HL-60 (cell line): ENCODE results near the gene RAB3A.

ENCODE experiments used
- DNase-seq, 2 experiments: peaks; one replicate each; pipeline ENCODE4 v3.0.0-alpha.2; 2010 to 2020; ENCODE audit warnings: low read depth in 1 of 2, low spot score in 1 of 2
- H3K27ac ChIP-seq: fragments of 250-450 bp; sonication (Bioruptor Pico); replicated peaks from 2 replicates; pipeline ENCODE4 v1.5.1; 2020; ENCODE audit warnings: mild to moderate bottlenecking, moderate library complexity
- H3K27me3 ChIP-seq: fragments of 250-450 bp; sonication (Bioruptor Pico); 2 replicates; pipeline ENCODE4 v1.5.1; 2021; ENCODE audit warnings: mild to moderate bottlenecking, moderate library complexity; ENCODE audit not compliant: insufficient read depth, poor library complexity, severe bottlenecking
- H3K4me3 ChIP-seq: replicated peaks from 2 replicates; pipeline ENCODE4 v1.5.1; 2011; ENCODE audit warnings: mild to moderate bottlenecking, control low read depth, low read length; ENCODE audit not compliant: insufficient read depth
- CTCF ChIP-seq: IDR thresholded peaks from one replicate; pipeline ENCODE4 v1.5.1; 2011; ENCODE audit warnings: low read length, control low read depth, inconsistent platforms; ENCODE audit not compliant: insufficient read depth
- GABPA ChIP-seq: IDR thresholded peaks from 2 replicates; pipeline ENCODE4 v1.6.1; 2012; ENCODE audit warnings: low read depth
- POLR2AphosphoS5 ChIP-seq: IDR thresholded peaks from 2 replicates; pipeline ENCODE4 v1.6.1; 2012; ENCODE audit warnings: low read depth
- REST ChIP-seq: IDR thresholded peaks from 2 replicates; pipeline ENCODE4 v1.6.1; 2012; ENCODE audit warnings: low read depth; ENCODE audit not compliant: insufficient replicate concordance
- SPI1 ChIP-seq: IDR thresholded peaks from 2 replicates; pipeline ENCODE4 v1.6.1; 2012; ENCODE audit warnings: low read depth, mild to moderate bottlenecking, borderline replicate concordance

The RAB3A gene

GRCh38 chr19:18224525-18225354 lies 20.9 kb upstream of the RAB3A start:
- H3K4me3 ChIP-seq, result peak overlapping the region; percentile 70
- H3K27ac ChIP-seq, result no peak overlapping the region
- DNase-seq, result peak; percentile 93 to 94
- no peak for TF ChIP-seq GABPA
- TF ChIP-seq POLR2AphosphoS5, result no peak
- TF ChIP-seq REST, result no peak
- no peak for TF ChIP-seq SPI1
- no peak for TF ChIP-seq CTCF
- H3K27me3 ChIP-seq, result peaks cover 40% of the 10 kb centered on the region

GRCh38 chr19:18223860-18224524 lies 20.1 kb upstream of the RAB3A start:
- Histone ChIP-seq H3K27ac (no peak overlapping the region), H3K27me3 (peaks cover 41% of the 10 kb centered on the region), H3K4me3 (peak overlapping the region; percentile 70)
- TF ChIP-seq SPI1 (no peak), REST (no peak), GABPA (no peak), POLR2AphosphoS5 (no peak), CTCF (no peak)
- no peak for DNase-seq

- no peak for DNase-seq
- Histone ChIP-seq H3K4me3 (no peak overlapping the region), H3K27me3 (peaks cover 41% of the 10 kb centered on the region), H3K27ac (no peak overlapping the region)
- no peak for TF ChIP-seq POLR2AphosphoS5
- no peak for TF ChIP-seq REST
- no peak for TF ChIP-seq SPI1
- no peak for TF ChIP-seq CTCF
- TF ChIP-seq GABPA, result no peak
These were observed 18.2 kb upstream of the RAB3A start for GRCh38 chr19:18221815-18222725.
